ENCODE measurements around the gene PSMD5. TPM values are rescaled to one million over a fixed set of nuclear protein-coding genes. Genes with fewer than 3 reads are reported as not detected.

The PSMD5 gene
- total and polyA plus RNA-seq, 2 of the 4 experiments (the other 2 are of a cell fraction) = 25.6 to 26.1 TPM

DNA sequence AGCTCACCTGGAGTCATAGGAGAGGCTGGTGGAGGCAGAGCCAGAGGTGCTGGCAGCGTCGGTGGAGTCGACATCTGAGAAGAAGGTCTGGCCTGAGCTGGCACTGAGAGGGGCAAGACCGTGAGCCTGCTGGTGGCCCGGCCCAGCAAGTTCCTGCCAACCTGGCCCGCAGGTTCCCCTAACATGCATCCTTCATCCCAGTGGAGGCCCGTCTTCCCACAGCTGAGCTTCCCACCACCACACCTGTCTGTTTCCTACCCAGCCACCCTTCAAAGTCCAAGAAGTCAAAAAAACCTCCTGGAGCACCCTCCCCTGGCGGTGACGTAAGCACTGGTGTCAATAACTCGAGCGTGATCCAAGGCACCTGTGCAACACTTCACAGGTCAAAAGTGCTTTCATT lies 17.4 kb upstream of the PSMD5 start:
- ChIA-PET CTCF (no interaction called here), POLR2A (ENCODE audit: unreplicated experiment) (no interaction called here)
- Histone ChIP-seq H4K5ac (ENCODE audit: low read depth, low read length) (no peak overlapping the region), H4K8ac (ENCODE audit: low read depth in 2 of 2, low read length in 2 of 2) (no peak overlapping the region), H4K91ac (ENCODE audit: insufficient read depth, low read depth, low read length) (no peak overlapping the region), H3K4me2 (ENCODE audit: low read depth, low read length) (no peak overlapping the region), H3K36me3 (ENCODE audit: control insufficient read depth, insufficient read depth, low read length) (peaks cover 42% of the 10 kb centered on the region), H3K27ac (ENCODE audit: insufficient read depth, low read length) (no peak overlapping the region), H2BK20ac (ENCODE audit: low read depth, low read length) (no peak overlapping the region), H2BK5ac (ENCODE audit: low read depth, low read length, poor library complexity, severe bottlenecking) (no peak overlapping the region), H2BK15ac (ENCODE audit: low read depth, low read length) (no peak overlapping the region), H2AFZ (replicated peaks; ENCODE audit: low read length, poor library complexity) (peak overlapping the region; percentile 0), H3K79me1 (ENCODE audit: low read depth in 1 of 2, low read length in 2 of 2) (0 out of 4 replicates have a peak, but pooled peaks cover 0 to 4% of the 10 kb centered on the region in 2 experiments), H3K27me3 (ENCODE audit: control insufficient read depth, insufficient read depth, low read length) (no peaks in the 10 kb centered on the region), H3K4me1 (ENCODE audit: control insufficient read depth, insufficient read depth, low read length) (no peaks in the 10 kb centered on the region), H2AK9ac (replicated peaks; ENCODE audit: low read depth, low read length, poor library complexity) (no peak overlapping the region), H3K18ac (ENCODE audit: low read depth, low read length) (no peak overlapping the region), H2BK120ac (ENCODE audit: low read depth, low read length) (no peak overlapping the region), H4K20me1 (ENCODE audit: insufficient read depth, low read length) (no peaks in the 10 kb centered on the region), H3K23ac (ENCODE audit: low read depth, low read length) (no peak overlapping the region), H3K9me3 (ENCODE audit: control insufficient read depth, insufficient read depth, low read length) (no peaks in the 10 kb centered on the region), H3K4ac (ENCODE audit: low read depth, low read length) (no peak overlapping the region), H2AK5ac (ENCODE audit: low read depth, low read length) (no peak overlapping the region), H3K14ac (replicated peaks; ENCODE audit: low read depth, low read length) (no peak overlapping the region), H3K56ac (ENCODE audit: extremely low read depth, insufficient read depth, low read length) (no peak overlapping the region), H3K9me1 (ENCODE audit: insufficient read depth, low read length) (no peaks in the 10 kb centered on the region), H3K4me3 (ENCODE audit: insufficient read depth, low read depth, low read length) (no peak overlapping the region), H3K9ac (ENCODE audit: low read depth, low read length) (no peak overlapping the region)
- 86% methylated on average over 7 of the region's 11 CpGs; no CpG with 5 or more reads in 1 of the 2 experiments for WGBS, 2 experiments (ENCODE audit: extremely low coverage in 2 of 2, insufficient read length in 1 of 2)
- intact Hi-C loops (cut with micrococcal nuclease) (no loop called here), dilution Hi-C loops (cut with HindIII; ENCODE audit: low sequenced_read_pairs, unreplicated experiment) (no loop called here), in situ Hi-C loops (cut with MboI; ENCODE audit: low sequenced_read_pairs) (no loop called here)
- TF ChIP-seq MXI1 (IDR thresholded peaks at IDR 0.05; ENCODE audit: borderline replicate concordance, low read depth, low read length) (no peak), RFX5 (IDR thresholded peaks at IDR 0.05; ENCODE audit: low read depth, low read length) (no peak), POLR2A (IDR thresholded peaks at IDR 0.05; ENCODE audit: low read depth, low read length) (no peak), RAD21 (IDR thresholded peaks at IDR 0.05; ENCODE audit: low read length) (no peak), BHLHE40 (IDR thresholded peaks at IDR 0.05; ENCODE audit: low read depth, low read length) (no peak), CEBPB (IDR thresholded peaks at IDR 0.05; ENCODE audit: low read depth, low read length) (no peak), FOS (IDR thresholded peaks at IDR 0.05; ENCODE audit: low read depth, low read length) (no peak), RCOR1 (IDR thresholded peaks at IDR 0.05; ENCODE audit: insufficient replicate concordance, low read length) (no peak), CHD1 (IDR thresholded peaks at IDR 0.05; ENCODE audit: low read depth, low read length) (no peak), MAFK (IDR thresholded peaks at IDR 0.05; ENCODE audit: low read depth, low read length) (no peak), SMC3 (IDR thresholded peaks at IDR 0.05; ENCODE audit: low read depth, low read length) (no peak), NFE2L2 (IDR thresholded peaks at IDR 0.05; ENCODE audit: low read depth, low read length) (no peak), MAZ (IDR thresholded peaks at IDR 0.05; ENCODE audit: borderline replicate concordance, low read depth, low read length) (no peak)
- TF ChIP-seq, protein P1, sequence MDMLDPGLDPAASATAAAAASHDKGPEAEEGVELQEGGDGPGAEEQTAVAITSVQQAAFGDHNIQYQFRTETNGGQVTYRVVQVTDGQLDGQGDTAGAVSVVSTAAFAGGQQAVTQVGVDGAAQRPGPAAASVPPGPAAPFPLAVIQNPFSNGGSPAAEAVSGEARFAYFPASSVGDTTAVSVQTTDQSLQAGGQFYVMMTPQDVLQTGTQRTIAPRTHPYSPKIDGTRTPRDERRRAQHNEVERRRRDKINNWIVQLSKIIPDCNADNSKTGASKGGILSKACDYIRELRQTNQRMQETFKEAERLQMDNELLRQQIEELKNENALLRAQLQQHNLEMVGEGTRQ (IDR thresholded peaks at IDR 0.05; ENCODE audit: low read depth, low read length) = no peak
- TF ChIP-seq, protein P2, sequence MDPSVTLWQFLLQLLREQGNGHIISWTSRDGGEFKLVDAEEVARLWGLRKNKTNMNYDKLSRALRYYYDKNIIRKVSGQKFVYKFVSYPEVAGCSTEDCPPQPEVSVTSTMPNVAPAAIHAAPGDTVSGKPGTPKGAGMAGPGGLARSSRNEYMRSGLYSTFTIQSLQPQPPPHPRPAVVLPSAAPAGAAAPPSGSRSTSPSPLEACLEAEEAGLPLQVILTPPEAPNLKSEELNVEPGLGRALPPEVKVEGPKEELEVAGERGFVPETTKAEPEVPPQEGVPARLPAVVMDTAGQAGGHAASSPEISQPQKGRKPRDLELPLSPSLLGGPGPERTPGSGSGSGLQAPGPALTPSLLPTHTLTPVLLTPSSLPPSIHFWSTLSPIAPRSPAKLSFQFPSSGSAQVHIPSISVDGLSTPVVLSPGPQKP (IDR thresholded peaks at IDR 0.05; ENCODE audit: borderline replicate concordance, low read depth, low read length) = no peak
- TF ChIP-seq, protein P3, sequence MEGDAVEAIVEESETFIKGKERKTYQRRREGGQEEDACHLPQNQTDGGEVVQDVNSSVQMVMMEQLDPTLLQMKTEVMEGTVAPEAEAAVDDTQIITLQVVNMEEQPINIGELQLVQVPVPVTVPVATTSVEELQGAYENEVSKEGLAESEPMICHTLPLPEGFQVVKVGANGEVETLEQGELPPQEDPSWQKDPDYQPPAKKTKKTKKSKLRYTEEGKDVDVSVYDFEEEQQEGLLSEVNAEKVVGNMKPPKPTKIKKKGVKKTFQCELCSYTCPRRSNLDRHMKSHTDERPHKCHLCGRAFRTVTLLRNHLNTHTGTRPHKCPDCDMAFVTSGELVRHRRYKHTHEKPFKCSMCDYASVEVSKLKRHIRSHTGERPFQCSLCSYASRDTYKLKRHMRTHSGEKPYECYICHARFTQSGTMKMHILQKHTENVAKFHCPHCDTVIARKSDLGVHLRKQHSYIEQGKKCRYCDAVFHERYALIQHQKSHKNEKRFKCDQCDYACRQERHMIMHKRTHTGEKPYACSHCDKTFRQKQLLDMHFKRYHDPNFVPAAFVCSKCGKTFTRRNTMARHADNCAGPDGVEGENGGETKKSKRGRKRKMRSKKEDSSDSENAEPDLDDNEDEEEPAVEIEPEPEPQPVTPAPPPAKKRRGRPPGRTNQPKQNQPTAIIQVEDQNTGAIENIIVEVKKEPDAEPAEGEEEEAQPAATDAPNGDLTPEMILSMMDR (conservative IDR thresholded peaks at IDR 0.05; ENCODE audit: low read depth, low read length) = no peak
- no TSS peak for BruUV-seq (replicated peaks)
- DNase-seq = no peak
- no peak for ATAC-seq (ENCODE audit: low read depth)

Measured in IMR-90 (cell line).